GM18907 (cell line): ENCODE results near the gene MT1G.
"Not testable (repeated sequence)": the region's sequence is repeated elsewhere in the genome, so short reads cannot be mapped to it uniquely, and the experiment has no call there.

Experiments used
- ATAC-seq: cut with Tn5 transposase; IDR thresholded peaks from one replicate; pipeline ENCODE4 v1.9.1; 2021; ENCODE audit warnings: mild to moderate bottlenecking, moderate library complexity; ENCODE audit not compliant: unreplicated experiment

MT1G gene

GRCh38 chr16:56623184-56623583 lies 44.7 kb downstream of the MT1G start:
- ATAC-seq, result not testable (repeated sequence)

GRCh38 chr16:56621665-56622445 lies 46.0 kb downstream of the MT1G start:
- ATAC-seq, result not testable (repeated sequence)

GRCh38 chr16:56620339-56620897 lies 47.4 kb downstream of the MT1G start:
- ATAC-seq, result no peak

GRCh38 chr16:56618138-56618537 lies 49.7 kb downstream of the MT1G start:
- ATAC-seq, result no peak

GRCh38 chr16:56617212-56618085 lies 50.4 kb downstream of the MT1G start:
- ATAC-seq, result no peak
